Heart left ventricle (tissue), 13 donors: Measurements from ENCODE around the gene GYG1.

Source experiments
- POLR2A ChIP-seq, 2 donors: fragments of 450-650 bp; IDR thresholded peaks; one replicate each; pipeline ENCODE4 v1.6.1; 2017; ENCODE audit warnings: antibody characterized with exemption in 2 of 2, mild to moderate bottlenecking in 2 of 2, moderate library complexity in 2 of 2
- TF ChIP-seq, protein P1 (sequence below), 12 donors: fragments of 200-600 bp; sonication (generic) in 4 of 12; IDR thresholded peaks; one replicate each; pipeline versions ENCODE4 v1.5.0 to v1.8.0; 2018 to 2022; ENCODE audit warnings: antibody characterized with exemption in 12 of 12, mild to moderate bottlenecking in 5 of 12
- donor health status: ischemic (EF 13 %, LVEDD 7.1; RV severe dilation, severe dysfunction).
- donor health status: DM: no; HTN: yes; CAD: no.
- donor health status: DM: no; HTN: no; CAD: no.
- donor health status: ischemic (EF 25% LVEDD 6.9; RV normal size, moderate dysfunction).
- donor health status: ischemic (EF 25% LVEDD 5.7; RV mildly dilated, moderate dysfunction).
- donor health status: ischemic (EF 35%, LVEDD 5.7; RV mildly dilated, moderate dysfunction).
- donor health status: nonischemic (EF 11% LVEDD 7.7; RV severe dilation, severe dysfunction).
- donor health status: DM: yes; HTN: yes; CAD: no.
- donor health status: PGD.
- donor health status: ischemic (EF 29% LVEDD 5.4; RV normal size, mild dysfunction).
- donor health status: nonischemic (EF 23%, LVEDD 6.1; RV moderate dilation, normal function).

DNA sequence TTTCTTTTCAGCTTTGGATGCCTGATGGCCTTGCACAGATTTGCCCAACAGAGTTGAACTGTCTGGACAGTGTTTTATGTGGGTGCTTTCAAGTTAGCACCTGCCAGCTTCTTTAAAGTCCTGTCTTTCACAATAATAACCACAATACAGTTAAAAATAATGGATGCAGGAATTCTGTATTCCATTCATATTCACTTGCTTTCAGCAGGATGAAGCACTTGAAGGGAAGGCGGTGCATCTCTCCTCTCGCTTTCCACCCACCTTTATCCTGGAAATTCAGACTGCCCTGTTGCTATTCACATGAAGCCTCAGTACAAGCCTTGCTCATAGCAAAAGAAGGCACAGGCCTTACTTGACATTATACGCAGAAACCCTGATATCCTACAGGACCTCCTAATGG, 26.5 kb upstream of the GYG1 start:
- no peak for TF ChIP-seq POLR2A (IDR thresholded peaks at IDR 0.05)
- TF ChIP-seq, protein P1, sequence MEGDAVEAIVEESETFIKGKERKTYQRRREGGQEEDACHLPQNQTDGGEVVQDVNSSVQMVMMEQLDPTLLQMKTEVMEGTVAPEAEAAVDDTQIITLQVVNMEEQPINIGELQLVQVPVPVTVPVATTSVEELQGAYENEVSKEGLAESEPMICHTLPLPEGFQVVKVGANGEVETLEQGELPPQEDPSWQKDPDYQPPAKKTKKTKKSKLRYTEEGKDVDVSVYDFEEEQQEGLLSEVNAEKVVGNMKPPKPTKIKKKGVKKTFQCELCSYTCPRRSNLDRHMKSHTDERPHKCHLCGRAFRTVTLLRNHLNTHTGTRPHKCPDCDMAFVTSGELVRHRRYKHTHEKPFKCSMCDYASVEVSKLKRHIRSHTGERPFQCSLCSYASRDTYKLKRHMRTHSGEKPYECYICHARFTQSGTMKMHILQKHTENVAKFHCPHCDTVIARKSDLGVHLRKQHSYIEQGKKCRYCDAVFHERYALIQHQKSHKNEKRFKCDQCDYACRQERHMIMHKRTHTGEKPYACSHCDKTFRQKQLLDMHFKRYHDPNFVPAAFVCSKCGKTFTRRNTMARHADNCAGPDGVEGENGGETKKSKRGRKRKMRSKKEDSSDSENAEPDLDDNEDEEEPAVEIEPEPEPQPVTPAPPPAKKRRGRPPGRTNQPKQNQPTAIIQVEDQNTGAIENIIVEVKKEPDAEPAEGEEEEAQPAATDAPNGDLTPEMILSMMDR (IDR thresholded peaks at IDR 0.05), result no peak
